ENCODE measurements around the gene CRB2.

CRB2 gene

DNA sequence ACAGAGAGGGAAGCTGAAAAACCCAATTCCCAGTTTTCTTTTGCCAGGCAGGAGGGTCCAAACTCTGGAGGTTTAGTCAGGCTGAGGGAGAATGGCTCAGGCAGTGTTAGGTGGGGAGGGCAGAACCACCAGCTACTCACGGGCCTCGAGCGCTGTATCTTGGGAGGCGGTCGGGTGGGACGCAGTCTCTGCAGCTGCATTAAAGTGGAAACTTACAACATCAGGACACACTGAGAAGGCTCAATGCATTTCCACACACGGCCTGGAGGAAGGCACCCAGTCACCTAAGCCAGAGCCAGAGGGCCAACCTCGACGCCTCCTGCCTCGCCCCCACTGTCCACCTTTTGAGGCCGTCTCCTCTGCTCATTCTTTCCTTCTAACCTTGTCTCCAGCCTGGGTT, 55.6 kb downstream of the CRB2 start:
- H3K4me3 ChIP-seq (ENCODE audit: low read depth, low read length) = no peak overlapping the region
- TF ChIP-seq, protein P1, sequence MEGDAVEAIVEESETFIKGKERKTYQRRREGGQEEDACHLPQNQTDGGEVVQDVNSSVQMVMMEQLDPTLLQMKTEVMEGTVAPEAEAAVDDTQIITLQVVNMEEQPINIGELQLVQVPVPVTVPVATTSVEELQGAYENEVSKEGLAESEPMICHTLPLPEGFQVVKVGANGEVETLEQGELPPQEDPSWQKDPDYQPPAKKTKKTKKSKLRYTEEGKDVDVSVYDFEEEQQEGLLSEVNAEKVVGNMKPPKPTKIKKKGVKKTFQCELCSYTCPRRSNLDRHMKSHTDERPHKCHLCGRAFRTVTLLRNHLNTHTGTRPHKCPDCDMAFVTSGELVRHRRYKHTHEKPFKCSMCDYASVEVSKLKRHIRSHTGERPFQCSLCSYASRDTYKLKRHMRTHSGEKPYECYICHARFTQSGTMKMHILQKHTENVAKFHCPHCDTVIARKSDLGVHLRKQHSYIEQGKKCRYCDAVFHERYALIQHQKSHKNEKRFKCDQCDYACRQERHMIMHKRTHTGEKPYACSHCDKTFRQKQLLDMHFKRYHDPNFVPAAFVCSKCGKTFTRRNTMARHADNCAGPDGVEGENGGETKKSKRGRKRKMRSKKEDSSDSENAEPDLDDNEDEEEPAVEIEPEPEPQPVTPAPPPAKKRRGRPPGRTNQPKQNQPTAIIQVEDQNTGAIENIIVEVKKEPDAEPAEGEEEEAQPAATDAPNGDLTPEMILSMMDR (IDR thresholded peaks at IDR 0.05; ENCODE audit: control insufficient read depth, extremely low read depth, insufficient read depth) = no peak
- DNase-seq (ENCODE audit: low read depth) = no peak

DNA sequence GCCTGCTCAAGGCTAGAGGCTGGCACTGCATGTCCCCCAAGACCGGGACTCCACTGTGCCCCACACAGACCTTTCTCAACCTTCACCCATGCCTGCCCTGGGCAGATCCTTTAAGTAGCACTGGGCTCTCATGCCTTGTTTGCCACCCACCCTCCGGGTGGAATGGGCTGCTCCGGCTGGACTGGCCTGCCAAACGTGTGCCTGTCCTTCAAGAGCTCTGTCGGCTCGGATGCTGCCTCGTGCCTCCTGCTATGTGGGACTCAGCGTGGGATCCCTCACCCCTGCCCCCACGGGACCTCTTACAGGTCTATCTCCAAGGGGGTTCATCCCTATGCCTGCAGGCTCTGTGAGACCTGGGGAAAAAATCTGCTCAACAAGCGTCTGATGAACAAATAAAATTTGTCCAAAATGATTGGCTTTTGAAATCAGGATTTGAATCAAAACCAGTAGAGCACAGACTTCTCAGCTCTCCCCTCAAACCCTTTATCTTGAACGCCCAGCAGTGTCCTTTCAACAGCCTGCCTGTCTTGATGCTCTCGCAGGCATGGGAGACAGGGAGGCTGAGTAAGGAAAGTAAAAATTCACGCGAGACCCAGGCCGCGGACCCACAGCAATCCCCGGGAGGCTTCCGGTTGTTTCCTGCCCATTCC, 56.3 kb downstream of the CRB2 start:
- TF ChIP-seq, protein P1 (IDR thresholded peaks at IDR 0.05; ENCODE audit: control insufficient read depth, extremely low read depth, insufficient read depth) = no peak
- H3K4me3 ChIP-seq (ENCODE audit: low read depth, low read length) = no peak overlapping the region
- no peak for DNase-seq (ENCODE audit: low read depth)

DNA sequence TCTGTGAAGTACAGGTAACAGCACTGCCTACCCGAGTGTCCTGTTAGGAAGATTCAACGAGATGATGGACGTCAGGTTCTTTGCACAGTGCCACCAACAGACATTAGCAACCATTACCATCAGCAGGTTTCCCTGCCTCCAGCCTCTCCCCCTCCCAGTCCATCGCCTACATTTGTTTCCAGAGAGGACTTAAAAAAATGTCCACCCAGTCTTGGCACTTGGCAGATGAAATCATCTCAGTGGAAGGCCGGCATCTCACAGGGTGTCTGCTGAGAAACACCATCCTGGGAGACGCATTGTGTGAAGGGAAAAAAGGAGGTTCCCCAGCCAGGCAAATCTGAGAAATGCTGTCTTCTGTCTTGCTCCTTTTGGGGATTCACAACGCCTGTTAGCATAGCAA, 58.2 kb downstream of the CRB2 start:
- no peak overlapping the region for H3K4me3 ChIP-seq (ENCODE audit: low read depth, low read length)
- TF ChIP-seq, protein P1 (IDR thresholded peaks at IDR 0.05; ENCODE audit: control insufficient read depth, extremely low read depth, insufficient read depth) = no peak
- no peak for DNase-seq (ENCODE audit: low read depth)

DNA sequence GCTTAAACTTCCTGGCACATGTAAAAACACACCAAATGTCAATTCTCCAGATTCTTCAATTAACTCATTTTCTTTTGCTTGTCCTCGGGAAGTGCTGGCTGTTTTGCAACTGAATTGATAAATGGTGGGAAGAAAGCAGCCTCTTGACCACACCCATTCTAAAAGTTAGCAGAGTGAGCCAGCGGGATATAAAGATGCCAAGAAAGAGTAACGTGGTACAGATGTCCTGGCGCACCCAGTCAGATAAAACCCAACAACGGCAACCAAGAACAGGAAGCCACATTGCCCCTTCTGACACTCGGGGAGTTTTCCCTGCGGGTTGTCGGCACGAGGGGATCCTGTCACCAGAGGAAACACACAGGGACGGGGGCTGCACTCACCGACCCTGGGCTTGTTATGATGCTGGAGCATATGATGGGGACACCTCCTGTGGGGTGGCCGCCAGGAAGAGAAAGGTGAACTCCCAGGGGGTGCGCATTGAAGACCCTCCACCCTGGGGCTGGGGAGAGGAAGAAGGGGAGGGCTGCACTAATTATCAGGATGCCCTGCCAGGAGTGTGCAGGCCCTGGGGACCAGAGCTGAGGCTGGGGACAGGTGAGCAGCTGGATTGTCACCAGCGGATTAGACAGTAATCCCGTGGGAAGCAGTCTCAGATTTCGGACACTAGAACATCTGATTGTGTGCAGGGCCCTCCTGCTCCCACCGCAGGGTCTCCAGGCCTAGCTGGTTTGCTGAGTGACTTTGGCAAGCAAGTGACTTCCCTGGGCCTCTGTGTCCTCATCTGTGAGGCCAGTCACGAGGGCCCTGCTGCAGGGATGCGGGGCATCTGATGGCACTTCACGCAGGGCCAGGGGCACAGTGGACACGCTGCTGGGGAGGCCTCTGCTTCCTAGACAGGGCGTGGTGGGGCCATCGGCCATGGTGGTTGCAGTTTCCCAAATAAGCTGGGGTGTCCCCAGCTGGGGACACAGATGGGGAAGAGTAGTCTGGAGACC, 59.2 kb downstream of the CRB2 start:
- TF ChIP-seq, protein P1 (IDR thresholded peaks at IDR 0.05; ENCODE audit: control insufficient read depth, extremely low read depth, insufficient read depth) = no peak
- H3K4me3 ChIP-seq (ENCODE audit: low read depth, low read length) = no peak overlapping the region
- no peak for DNase-seq (ENCODE audit: low read depth)

DNA sequence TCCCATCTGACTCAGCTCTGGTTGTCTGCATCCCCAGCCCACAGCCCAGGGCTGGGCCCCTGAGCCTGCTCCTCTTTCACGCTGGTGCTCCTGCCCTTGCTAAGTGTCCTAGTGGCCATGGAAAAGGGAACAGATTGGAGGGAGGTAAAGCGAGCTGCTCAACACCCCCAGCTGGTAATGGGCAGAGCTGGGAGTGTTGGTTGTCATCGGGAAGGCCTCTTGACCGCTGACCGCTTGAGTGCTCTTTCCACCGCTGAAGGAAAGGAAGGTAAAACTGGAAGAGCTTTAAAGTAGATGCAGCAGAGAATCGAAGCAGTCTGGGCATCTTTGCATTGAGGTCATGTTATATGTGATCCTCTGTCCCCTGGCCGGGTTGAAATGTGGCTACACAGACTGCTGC, 60.2 kb downstream of the CRB2 start:
- H3K4me3 ChIP-seq (ENCODE audit: low read depth, low read length) = no peak overlapping the region
- TF ChIP-seq, protein P1 (IDR thresholded peaks at IDR 0.05; ENCODE audit: control insufficient read depth, extremely low read depth, insufficient read depth) = no peak
- no peak for DNase-seq (ENCODE audit: low read depth)

DNA sequence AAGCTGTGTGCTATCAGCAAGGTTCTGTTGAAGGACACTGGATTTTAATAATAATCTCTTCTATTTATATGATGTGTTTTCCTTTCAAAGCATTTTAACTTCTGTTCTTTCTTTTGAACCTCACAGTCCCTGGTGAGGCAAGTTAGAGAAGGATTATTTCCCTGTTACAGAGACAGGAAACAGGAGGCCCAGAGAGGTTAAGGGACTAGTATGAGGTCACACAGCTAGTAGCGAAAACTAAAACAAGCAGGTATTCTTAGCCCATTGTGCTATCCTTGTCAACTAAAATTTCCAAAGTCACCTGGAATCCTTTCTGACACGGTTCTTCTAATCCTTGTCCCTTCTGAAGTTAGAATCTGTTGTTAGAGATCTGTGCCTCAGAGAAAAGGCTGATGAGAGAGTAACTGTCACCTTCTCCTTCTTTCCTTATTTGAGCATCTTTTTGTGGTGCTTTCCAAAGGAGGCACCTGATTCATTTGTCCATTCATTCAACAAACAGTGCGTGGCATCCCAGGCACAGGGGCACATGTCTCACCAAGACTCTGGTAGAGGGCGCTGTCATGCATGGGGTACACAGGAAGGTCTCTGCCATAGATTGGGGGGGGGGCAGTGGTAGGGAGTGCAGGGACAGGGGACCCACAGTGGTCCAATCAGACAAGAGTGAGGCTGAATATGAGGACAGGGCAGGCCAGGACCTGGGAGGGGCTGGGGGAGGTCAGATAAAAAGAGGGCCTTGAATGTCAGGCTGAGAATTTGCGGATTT, 61.5 kb downstream of the CRB2 start:
- TF ChIP-seq, protein P1 (IDR thresholded peaks at IDR 0.05; ENCODE audit: control insufficient read depth, extremely low read depth, insufficient read depth) = no peak
- no peak for DNase-seq (ENCODE audit: low read depth)
- no peak overlapping the region for H3K4me3 ChIP-seq (ENCODE audit: low read depth, low read length)

All from LNCaP clone FGC (cell line).